Gastrocnemius medialis (tissue), 4 donors: Measurements from ENCODE around the gene GALNT2. TPM values are rescaled to one million over a fixed set of nuclear protein-coding genes. Genes with fewer than 3 reads are reported as not detected.

Source experiments
- ATAC-seq, 2 donors: fragments of 150-250 bp; one replicate each; pipeline ENCODE4 v1.9.1; 2016
- DNase-seq, 2 donors: peaks; one replicate each; pipeline ENCODE4 v3.0.0-alpha.2; 2019
- H3K27ac ChIP-seq, 4 donors: fragments of 200-600 bp; sonication (generic); 1 replicate in 1 of 4; 2 replicates in 3 of 4; pipeline ENCODE4 v1.5.1; 2016 to 2018; ENCODE audit warnings: mild to moderate bottlenecking in 2 of 4, moderate library complexity in 1 of 4
- H3K27me3 ChIP-seq, 3 donors: fragments of 200-600 bp; sonication (generic) in 2 of 3; 1 replicate in 1 of 3; 2 replicates in 2 of 3; pipeline versions ENCODE4 v1.5.1 to v1.6.0; 2016 to 2019; ENCODE audit warnings: mild to moderate bottlenecking in 1 of 3, moderate library complexity in 1 of 3
- H3K36me3 ChIP-seq, 2 donors: fragments of 200-600 bp; sonication (generic) in 1 of 2; one replicate each; pipeline ENCODE4 v1.5.1; 2017 to 2018
- H3K4me1 ChIP-seq, 2 donors: fragments of 200-600 bp; sonication (generic) in 1 of 2; one replicate each; pipeline ENCODE4 v1.5.1; 2016 to 2017; ENCODE audit warnings: mild to moderate bottlenecking in 2 of 2
- H3K4me3 ChIP-seq, 4 donors: fragments of 200-600 bp; sonication (generic) in 3 of 4; 1 replicate in 1 of 4; 2 replicates in 3 of 4; pipeline ENCODE4 v1.5.1; 2016 to 2019; ENCODE audit warnings: mild to moderate bottlenecking in 2 of 4
- H3K9me3 ChIP-seq, 3 donors: fragments of 200-600 bp; sonication (generic) in 2 of 3; 1 replicate in 1 of 3; 2 replicates in 2 of 3; pipeline ENCODE4 v1.5.1; 2016 to 2019
- CTCF ChIP-seq, 5 experiments: fragments of 450-650 bp in 3 of 5; fragments of 200-600 bp in 2 of 5; sonication (generic) in 2 of 5; IDR thresholded peaks in 4 of 5; conservative IDR thresholded peaks in 1 of 5; 1 replicate in 4 of 5; 2 replicates in 1 of 5; pipeline ENCODE4 v1.5.1; 2016 to 2019; ENCODE audit warnings: antibody characterized with exemption in 5 of 5, mild to moderate bottlenecking in 3 of 5, moderate library complexity in 3 of 5
- POLR2A ChIP-seq, 2 donors: fragments of 450-650 bp; IDR thresholded peaks; one replicate each; pipeline ENCODE4 v1.6.1; 2017; ENCODE audit warnings: antibody characterized with exemption in 2 of 2, mild to moderate bottlenecking in 2 of 2, moderate library complexity in 2 of 2
- in situ Hi-C, 4 donors: fragments of 200-750 bp; cut with MboI; loops; one replicate each; pipeline versions ENCODE4 v1.15.0 to v1.8.0; 2017; ENCODE audit warnings: low sequenced_read_pairs in 4 of 4
- intact Hi-C: fragments of 100-400 bp; cut with DNase I; formaldehyde crosslinking; loops from one replicate; pipeline ENCODE4 v1.15.1; 2023; ENCODE audit warnings: low total_unique reads
- total RNA-seq, 4 donors: library from RNA; depleted of rRNA; stranded (reverse); fragments of >200 nt; gene quantifications; one replicate each; pipeline versions ENCODE4 v1.1.0 to v1.2.3, GENCODE V29; 2016

Gene GALNT2
- total RNA-seq, 4 donors from 2014 or later, result 73.7 to 106 (median 78.3) TPM

- TF ChIP-seq CTCF (IDR thresholded peaks at IDR 0.05 in 4 of 5, conservative IDR thresholded peaks at IDR 0.05 in 1 of 5), result no peak
- TF ChIP-seq POLR2A (IDR thresholded peaks at IDR 0.05), result no peak
Measured at GRCh38 chr1:230199034-230199433, 132.0 kb downstream of the GALNT2 start.

GRCh38 chr1:230199554-230199953, 132.5 kb downstream of the GALNT2 start:
- ATAC-seq, result no peak
- in situ Hi-C loops (no loop called here), intact Hi-C loops (no loop called here)
- Histone ChIP-seq H3K27ac (peak overlapping the region; percentile 36 to 92 (median 86)), H3K4me1 (peaks cover 48 to 49% of the 10 kb centered on the region in 2 donors), H3K9me3 (no peaks in the 10 kb centered on the region), H3K27me3 (no peaks in the 10 kb centered on the region), H3K4me3 (no peak overlapping the region), H3K36me3 (peaks cover 0 to 8% of the 10 kb centered on the region in 2 donors)
- DNase-seq, result no peak
- TF ChIP-seq POLR2A (IDR thresholded peaks at IDR 0.05), result no peak

More at GRCh38 chr1:230199034-230199433, 132.0 kb downstream of the GALNT2 start:
- no peaks in the 10 kb centered on the region for H3K9me3 ChIP-seq
- H3K36me3 ChIP-seq, result peaks cover 0 to 8% of the 10 kb centered on the region in 2 donors
- intact Hi-C loops, result no loop called here
- H3K27me3 ChIP-seq, result no peaks in the 10 kb centered on the region
- ATAC-seq, result no peak
- DNase-seq, result no peak
- H3K4me3 ChIP-seq, result no peak overlapping the region
- peak overlapping the region in 3 of 4 donors; percentile 85 to 92 (median 86) for H3K27ac ChIP-seq
- in situ Hi-C loops, result no loop called here
- peaks cover 46 to 49% of the 10 kb centered on the region in 2 donors for H3K4me1 ChIP-seq

- peak; percentile 13 to 50 for ATAC-seq
- H3K36me3 ChIP-seq, result peaks cover 0 to 8% of the 10 kb centered on the region in 2 donors
- intact Hi-C loops (no loop called here), in situ Hi-C loops (loop anchor here in 1 of 4 donors (5.0 kb wide), 1 partner anchor 128 kb away; no protein-coding TSS in a partner anchor)
- TF ChIP-seq CTCF (IDR thresholded peaks at IDR 0.05 in 4 of 5, conservative IDR thresholded peaks at IDR 0.05 in 1 of 5), result no peak
- no peak for TF ChIP-seq POLR2A (IDR thresholded peaks at IDR 0.05)
- peak; percentile 51 to 57 for DNase-seq
- H3K27ac ChIP-seq, result peak overlapping the region; percentile 85 to 92 (median 88)
- no peaks in the 10 kb centered on the region for H3K27me3 ChIP-seq
- no peak overlapping the region for H3K4me3 ChIP-seq
- H3K9me3 ChIP-seq, result no peaks in the 10 kb centered on the region
- peaks cover 48 to 49% of the 10 kb centered on the region in 2 donors for H3K4me1 ChIP-seq
Measured at GRCh38 chr1:230200276-230200675, 133.2 kb downstream of the GALNT2 start.

- Histone ChIP-seq H3K27me3 (no peaks in the 10 kb centered on the region), H3K27ac (peak overlapping the region; percentile 85 to 92 (median 88)), H3K36me3 (peaks cover 0 to 8% of the 10 kb centered on the region in 2 donors), H3K4me1 (peaks cover 58 to 60% of the 10 kb centered on the region in 2 donors), H3K9me3 (no peaks in the 10 kb centered on the region), H3K4me3 (no peak overlapping the region)
- in situ Hi-C loops (loop anchor here in 1 of 4 donors (5.0 kb wide), 1 partner anchor 129 kb away; no protein-coding TSS in a partner anchor), intact Hi-C loops (no loop called here)
- ATAC-seq, result peak; percentile 69 to 79
- DNase-seq, result peak; percentile 50 to 72
- TF ChIP-seq CTCF (IDR thresholded peaks at IDR 0.05 in 4 of 5, conservative IDR thresholded peaks at IDR 0.05 in 1 of 5) (peak in 1 of 5 experiments; percentile 14), POLR2A (IDR thresholded peaks at IDR 0.05) (peak in 1 of 2 donors; percentile 15)
Measured at GRCh38 chr1:230201445-230201844, 134.4 kb downstream of the GALNT2 start.

DNA sequence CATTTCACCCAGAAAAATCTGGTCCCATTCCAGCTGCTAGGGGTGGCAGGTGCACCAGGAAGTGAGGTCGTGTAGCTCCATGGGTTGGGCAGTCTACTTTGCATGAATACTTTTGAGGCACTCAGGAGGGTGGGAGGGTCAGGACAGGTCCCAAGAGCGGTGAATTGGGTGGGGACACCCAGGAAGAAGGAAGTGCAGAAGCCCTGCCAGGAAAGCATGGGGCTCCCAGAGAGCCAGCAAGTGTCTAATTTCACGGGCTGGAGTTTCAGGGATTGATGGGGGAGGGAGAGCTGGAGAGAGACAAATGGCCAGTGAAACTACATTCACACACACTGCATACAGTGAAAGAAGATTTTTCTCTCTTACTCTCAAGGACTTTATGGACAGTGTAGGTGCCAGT, 137.8 kb downstream of the GALNT2 start:
- Histone ChIP-seq H3K36me3 (peaks cover 0 to 8% of the 10 kb centered on the region in 2 donors), H3K27me3 (no peaks in the 10 kb centered on the region), H3K27ac (peak overlapping the region; percentile 85 to 92 (median 88)), H3K4me3 (peak overlapping the region in 1 of 4 donors; percentile 14), H3K9me3 (no peaks in the 10 kb centered on the region), H3K4me1 (peaks cover 90% of the 10 kb centered on the region in 2 donors)
- TF ChIP-seq POLR2A (IDR thresholded peaks at IDR 0.05), result no peak
- TF ChIP-seq CTCF (IDR thresholded peaks at IDR 0.05 in 4 of 5, conservative IDR thresholded peaks at IDR 0.05 in 1 of 5), result no peak
- ATAC-seq (peak; percentile 57 to 66), DNase-seq (peak; percentile 73 to 84)
- intact Hi-C loops (loop anchor here (2.0 to 5.0 kb wide), 2 partner anchors 42 to 363 kb away; no protein-coding TSS in a partner anchor), in situ Hi-C loops (loop anchor here in 1 of 4 donors (5.0 kb wide), 1 partner anchor 133 kb away; no protein-coding TSS in a partner anchor)
